Measurements from ENCODE around the gene FIS1.
"Not testable (repeated sequence)": the region's sequence is repeated elsewhere in the genome, so short reads cannot be mapped to it uniquely, and the experiment has no call there.

Gene FIS1

GRCh38 chr7:101244375-101245146 lies at the start of gene FIS1:
Gene FIS1, minus strand, starts transcription at chr7:101245081. Its CDS starts 77 bp downstream, at chr7:101245004.
- peak; percentile 51 for DNase-seq (ENCODE audit: low read depth)

- no peak for DNase-seq (ENCODE audit: low read depth)
These were observed 49.4 kb upstream of the FIS1 start for GRCh38 chr7:101294039-101294831.

GRCh38 chr7:101293069-101294021 lies 48.5 kb upstream of the FIS1 start:
- not testable (repeated sequence) for DNase-seq (ENCODE audit: low read depth)

- DNase-seq (ENCODE audit: low read depth), result not testable (repeated sequence)
These were observed 47.7 kb upstream of the FIS1 start for GRCh38 chr7:101292566-101292965.

- DNase-seq (ENCODE audit: low read depth), result not testable (repeated sequence)
These were observed 45.5 kb upstream of the FIS1 start for GRCh38 chr7:101290186-101291037.

- DNase-seq (ENCODE audit: low read depth), result not testable (repeated sequence)
These were observed 44.8 kb upstream of the FIS1 start for GRCh38 chr7:101289687-101290086.

GRCh38 chr7:101288439-101288838 lies 43.6 kb upstream of the FIS1 start:
- no peak for DNase-seq (ENCODE audit: low read depth)

- DNase-seq (ENCODE audit: low read depth), result no peak
These were observed 42.2 kb upstream of the FIS1 start for GRCh38 chr7:101287032-101287431.

- DNase-seq (ENCODE audit: low read depth), result not testable (repeated sequence)
These were observed 41.0 kb upstream of the FIS1 start for GRCh38 chr7:101285880-101286279.

- DNase-seq (ENCODE audit: low read depth), result no peak
These were observed 40.3 kb upstream of the FIS1 start for GRCh38 chr7:101285171-101285570.

- not testable (repeated sequence) for DNase-seq (ENCODE audit: low read depth)
These were observed 36.0 kb upstream of the FIS1 start for GRCh38 chr7:101280912-101281311.

- DNase-seq (ENCODE audit: low read depth), result no peak
These were observed 33.8 kb upstream of the FIS1 start for GRCh38 chr7:101278461-101279292.

- DNase-seq (ENCODE audit: low read depth), result no peak
These were observed 32.3 kb upstream of the FIS1 start for GRCh38 chr7:101277155-101277554.

GRCh38 chr7:101273206-101273605 lies 28.3 kb upstream of the FIS1 start:
- no peak for DNase-seq (ENCODE audit: low read depth)

- DNase-seq (ENCODE audit: low read depth), result no peak
These were observed 26.1 kb upstream of the FIS1 start for GRCh38 chr7:101271021-101271420.

GRCh38 chr7:101269664-101270063 lies 24.8 kb upstream of the FIS1 start:
- DNase-seq (ENCODE audit: low read depth), result no peak

GRCh38 chr7:101265622-101266516 lies 21.0 kb upstream of the FIS1 start:
- DNase-seq (ENCODE audit: low read depth), result no peak

GRCh38 chr7:101264102-101264706 lies 19.3 kb upstream of the FIS1 start:
- DNase-seq (ENCODE audit: low read depth), result not testable (repeated sequence)
